ENCODE measurements around the gene DAGLB.

Gene DAGLB

GRCh38 chr7:6375348-6376101, 72.2 kb downstream of the DAGLB start:
- CTCF ChIA-PET = no interaction called here
- no peaks in the 10 kb centered on the region for H3K27me3 Mint-ChIP-seq
- peak overlapping the region; percentile 89 for H3K27ac Mint-ChIP-seq
- H3K9me3 Mint-ChIP-seq = no peaks in the 10 kb centered on the region
- H3K4me1 Mint-ChIP-seq = peaks cover 48% of the 10 kb centered on the region
- peaks cover 25% of the 10 kb centered on the region for H3K36me3 Mint-ChIP-seq
- H3K4me3 Mint-ChIP-seq = peak overlapping the region; percentile 92
- peak; percentile 50 for DNase-seq

- no peak overlapping the region for H3K27ac Mint-ChIP-seq
- no peak overlapping the region for H3K4me3 Mint-ChIP-seq
- CTCF ChIA-PET = no interaction called here
- H3K27me3 Mint-ChIP-seq = peaks cover 9% of the 10 kb centered on the region
- DNase-seq = no peak
- no peaks in the 10 kb centered on the region for H3K9me3 Mint-ChIP-seq
- peaks cover 11% of the 10 kb centered on the region for H3K4me1 Mint-ChIP-seq
- no peaks in the 10 kb centered on the region for H3K36me3 Mint-ChIP-seq
Observed at GRCh38 chr7:6367701-6368211, 80.0 kb downstream of the DAGLB start.

- Mint-ChIP-seq H3K4me1 (peaks cover 9% of the 10 kb centered on the region), H3K27me3 (peaks cover 13% of the 10 kb centered on the region), H3K4me3 (no peak overlapping the region), H3K9me3 (no peaks in the 10 kb centered on the region), H3K36me3 (no peaks in the 10 kb centered on the region), H3K27ac (no peak overlapping the region)
- CTCF ChIA-PET = no interaction called here
- DNase-seq = no peak
Observed at GRCh38 chr7:6365451-6365850, 82.3 kb downstream of the DAGLB start.

- no peak for DNase-seq
- no peak overlapping the region for H3K27ac Mint-ChIP-seq
- H3K36me3 Mint-ChIP-seq = no peaks in the 10 kb centered on the region
- no peaks in the 10 kb centered on the region for H3K9me3 Mint-ChIP-seq
- H3K4me1 Mint-ChIP-seq = no peaks in the 10 kb centered on the region
- CTCF ChIA-PET = interaction anchor here (0.9 kb wide), 1 partner anchor 11 kb away, joined by 4 read pairs; no protein-coding TSS in a partner anchor
- peaks cover 8% of the 10 kb centered on the region for H3K27me3 Mint-ChIP-seq
- H3K4me3 Mint-ChIP-seq = no peak overlapping the region
Observed at GRCh38 chr7:6360841-6361240, 86.9 kb downstream of the DAGLB start.

- Mint-ChIP-seq H3K27ac (no peak overlapping the region), H3K9me3 (no peaks in the 10 kb centered on the region)
- CTCF ChIA-PET = interaction anchor here (0.6 to 0.9 kb wide), 2 partner anchors 16 to 374 kb away, joined by 3 read pairs; no protein-coding TSS in a partner anchor
Observed at GRCh38 chr7:6359734-6360133, 88.0 kb downstream of the DAGLB start.

More at GRCh38 chr7:6359734-6360133, 88.0 kb downstream of the DAGLB start:
- H3K36me3 Mint-ChIP-seq = no peaks in the 10 kb centered on the region
- H3K4me3 Mint-ChIP-seq = no peak overlapping the region
- H3K4me1 Mint-ChIP-seq = no peaks in the 10 kb centered on the region
- H3K27me3 Mint-ChIP-seq = peaks cover 8% of the 10 kb centered on the region
- no peak for DNase-seq
